RWPE1 (cell line): Measurements from ENCODE around the gene RAD9A.

Source experiments
- CTCF ChIA-PET: fragments of 350-600 bp; sonication (Branson Sonifier 250); formaldehyde crosslinking; extraction: SDS; loops from one replicate; lab custom pipeline; 2021; lab: Yijun Ruan, JAX
- POLR2A ChIA-PET: fragments of 400-600 bp; formaldehyde crosslinking; extraction: SDS; loops from one replicate; lab custom pipeline; 2020; ENCODE audit warnings: antibody characterized with exemption; ENCODE audit not compliant: low non-redundant PET; lab: Yijun Ruan, JAX
- DNase-seq: peaks from one replicate; pipeline ENCODE4 v3.0.0; 2012; ENCODE audit warnings: low spot score
- H3K27ac ChIP-seq: fragments of 450-650 bp; 2 replicates; pipeline ENCODE4 v1.5.1; 2017
- CTCF ChIP-seq: fragments of 450-650 bp; conservative IDR thresholded peaks from 2 replicates; pipeline ENCODE4 v1.5.1; 2017; ENCODE audit warnings: low read depth, mild to moderate bottlenecking

The RAD9A gene

GRCh38 chr11:67411785-67412152 is 20.0 kb downstream of the RAD9A start:
- POLR2A ChIA-PET: no interaction called here

DNA sequence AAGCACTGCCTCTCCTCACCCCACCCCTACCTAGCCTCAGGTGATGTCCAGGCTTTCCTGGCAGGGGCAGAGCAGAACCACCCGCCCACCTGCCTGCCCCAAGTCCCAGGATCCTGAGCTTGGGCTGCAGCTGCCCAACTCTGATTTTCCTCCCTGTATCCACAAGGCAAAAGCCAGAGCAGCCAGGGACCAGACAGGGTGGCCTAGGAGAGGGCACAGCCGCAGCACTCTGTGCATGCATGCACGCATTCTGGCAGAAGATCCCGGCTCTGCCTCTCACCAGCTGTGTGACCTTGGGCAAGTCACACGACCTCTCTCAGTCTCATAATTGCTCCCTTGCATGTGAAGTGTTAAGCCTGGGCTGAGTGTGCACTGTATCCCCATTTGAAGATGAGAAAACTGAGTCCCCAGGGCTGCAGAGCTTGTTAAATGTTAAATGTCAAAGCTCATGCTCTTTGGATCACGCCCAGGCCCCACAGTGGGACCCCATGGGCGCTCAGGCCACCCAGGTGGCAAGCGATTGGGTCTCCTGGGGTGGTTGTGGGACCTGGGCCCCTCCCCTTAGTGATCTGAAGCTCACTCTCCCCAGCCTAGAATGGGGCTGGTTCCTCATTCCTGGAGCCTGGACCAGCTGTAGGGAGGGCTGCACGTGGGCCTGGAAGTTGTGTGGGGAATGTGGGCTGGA is 20.9 kb downstream of the RAD9A start:
- no peak for TF ChIP-seq CTCF
- ChIA-PET POLR2A (interaction anchor here (0.8 kb wide), 1 partner anchor 11 kb away, joined by 3 read pairs; the partner anchor contains the start of gene PPP1CA), CTCF (interaction anchor here (0.5 to 0.6 kb wide), 2 partner anchors 8 to 11 kb away, joined by 3 read pairs; no protein-coding TSS in a partner anchor)
- no peak overlapping the region for H3K27ac ChIP-seq
- DNase-seq: no peak

More at GRCh38 chr11:67411785-67412152, 20.0 kb downstream of the RAD9A start:
- no peak for DNase-seq
- no peak for TF ChIP-seq CTCF
- CTCF ChIA-PET: interaction anchor here (0.5 to 0.6 kb wide), 2 partner anchors 7 to 12 kb away, joined by 3 read pairs; no protein-coding TSS in a partner anchor
- H3K27ac ChIP-seq: no peak overlapping the region

GRCh38 chr11:67413266-67413849 is 21.6 kb downstream of the RAD9A start:
- no peak overlapping the region for H3K27ac ChIP-seq
- ChIA-PET POLR2A (interaction anchor here (0.8 kb wide), 1 partner anchor 12 kb away, joined by 3 read pairs; the partner anchor contains the start of gene PPP1CA), CTCF (interaction anchor here (0.5 kb wide), 1 partner anchor 11 kb away, joined by 5 read pairs; no protein-coding TSS in a partner anchor)

GRCh38 chr11:67415501-67416304 is 23.9 kb downstream of the RAD9A start, which contains the start of gene CARNS1:
CARNS1 (plus strand) TSS chr11:67415678; CDS start chr11:67416200, 522 bp downstream.
- CTCF ChIA-PET: interaction anchor here (0.5 kb wide), 1 partner anchor 36 kb away, joined by 3 read pairs; no protein-coding TSS in a partner anchor

More at GRCh38 chr11:67413266-67413849, 21.6 kb downstream of the RAD9A start:
- no peak for TF ChIP-seq CTCF
- DNase-seq: no peak

GRCh38 chr11:67416416-67417335 is 24.9 kb downstream of the RAD9A start:
- ChIA-PET CTCF (interaction anchor here (0.5 to 1.0 kb wide), 3 partner anchors 15 to 46 kb away, joined by 3 read pairs; partner anchors contain the start of gene PPP1CA), POLR2A (interaction anchor here (1.8 kb wide), 1 partner anchor 15 kb away, joined by 4 read pairs; the partner anchor contains the start of gene PPP1CA)
- peak overlapping the region; percentile 83 for H3K27ac ChIP-seq
- TF ChIP-seq CTCF: no peak
- no peak for DNase-seq

More at GRCh38 chr11:67415501-67416304, 23.9 kb downstream of the RAD9A start, which contains the start of gene CARNS1:
- H3K27ac ChIP-seq: peak within 1 kb of the TSS; percentile 83
- no peak for TF ChIP-seq CTCF
- no peak for DNase-seq
- POLR2A ChIA-PET: no interaction called here
